Tibial nerve (tissue), 4 donors: ENCODE results near the gene WDR27.

ENCODE experiments used
- CTCF ChIP-seq, 5 experiments: fragments of 200-600 bp in 3 of 5; fragments of 450-650 bp in 2 of 5; sonication (generic) in 3 of 5; IDR thresholded peaks; one replicate each; pipeline ENCODE4 v1.5.1; 2016 to 2019; ENCODE audit warnings: antibody characterized with exemption in 5 of 5, mild to moderate bottlenecking in 3 of 5, moderate library complexity in 2 of 5
- EP300 ChIP-seq, 2 donors: sonication (generic); formaldehyde crosslinking; IDR thresholded peaks; one replicate each; pipeline ENCODE4 v1.6.1; 2017; ENCODE audit warnings: antibody characterized with exemption in 2 of 2, mild to moderate bottlenecking in 1 of 2

- TF ChIP-seq CTCF (IDR thresholded peaks at IDR 0.05) (no peak), EP300 (IDR thresholded peaks at IDR 0.05) (no peak)
These were observed 155.8 kb downstream of the WDR27 start for GRCh38 chr6:169545982-169546381.
